CD4-positive, alpha-beta T cell treated with Interleukin-4 for 1 hour (primary cell): ENCODE measurements around the gene UGT1A10.
A peak's percentile ranks its signal among the peaks of the same experiment; 100 is the strongest.
"Not testable (repeated sequence)": the region's sequence is repeated elsewhere in the genome, so short reads cannot be mapped to it uniquely, and the experiment has no call there.

Experiments used
- DNase-seq, 2 donors: peaks; one replicate each; pipeline ENCODE4 v3.0.0-alpha.2; 2020 to 2022

Gene UGT1A10

GRCh38 chr2:233698740-233699139, 62.5 kb downstream of the UGT1A10 start:
- DNase-seq = no peak

DNA sequence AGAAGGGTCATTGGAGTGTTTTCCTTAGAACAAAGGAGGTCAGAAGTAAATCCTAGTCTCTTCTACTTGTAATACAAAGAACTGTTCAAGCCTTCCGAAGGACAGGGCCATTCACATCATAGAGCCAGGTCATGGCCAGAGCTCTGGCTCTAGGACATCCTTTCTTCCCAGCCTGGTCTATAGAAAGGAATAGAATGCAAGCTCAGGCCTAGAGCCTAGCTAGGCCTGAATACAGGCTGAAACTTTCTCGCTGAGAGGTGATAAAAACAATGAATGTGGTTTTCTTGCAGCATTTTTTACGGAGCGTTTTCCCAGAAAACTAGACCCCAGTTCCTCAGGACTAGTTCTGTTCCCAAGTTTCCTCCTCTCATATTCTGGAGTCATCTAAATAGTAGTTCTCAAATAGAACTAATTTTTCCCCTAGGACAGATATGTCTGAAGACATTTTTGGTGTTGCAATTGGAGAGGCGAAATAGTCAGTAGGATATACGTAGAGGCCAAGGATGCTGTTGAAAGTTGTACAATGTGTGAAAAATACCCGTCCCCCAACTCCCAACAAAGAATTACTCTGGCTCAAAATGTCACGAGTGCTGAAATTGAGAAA, 63.3 kb downstream of the UGT1A10 start:
- DNase-seq = no peak

GRCh38 chr2:233700028-233700635, 63.9 kb downstream of the UGT1A10 start:
- DNase-seq = no peak

DNA sequence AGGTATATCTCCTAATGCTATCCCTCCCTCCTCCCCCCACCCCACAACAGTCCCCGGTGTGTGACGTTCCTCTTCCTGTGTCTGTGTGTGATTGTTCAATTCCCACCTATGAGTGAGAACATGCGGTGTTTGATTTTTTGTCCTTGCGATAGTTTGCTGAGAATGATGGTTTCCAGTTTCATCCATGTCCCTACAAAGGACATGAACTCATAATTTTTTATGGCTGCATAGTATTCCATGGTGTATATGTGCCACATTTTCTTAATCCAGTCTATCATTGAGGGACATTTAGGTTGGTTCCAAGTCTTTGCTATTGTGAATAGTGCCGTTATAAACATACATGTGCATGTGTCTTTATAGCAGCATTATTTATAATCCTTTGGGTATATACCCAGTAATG, 64.6 kb downstream of the UGT1A10 start:
- DNase-seq = not testable (repeated sequence)

DNA sequence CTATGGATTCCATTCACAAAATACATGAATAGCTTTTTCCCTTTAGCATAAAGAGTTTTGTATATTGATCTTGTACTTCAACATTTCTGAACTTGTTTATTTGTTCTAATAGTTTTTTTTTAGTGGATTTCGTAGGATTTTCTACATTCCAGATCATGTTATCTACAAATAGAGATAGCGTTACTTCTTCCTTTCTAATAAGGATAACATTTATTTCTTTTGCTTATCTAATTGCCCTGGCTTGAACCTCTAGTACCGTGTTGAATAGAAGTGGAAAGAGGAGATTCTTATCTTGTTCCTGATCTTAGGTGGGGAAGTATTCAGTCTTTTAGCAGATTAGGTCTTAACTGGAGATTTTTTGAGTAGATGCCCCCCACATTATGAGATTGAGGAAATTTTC, 66.0 kb downstream of the UGT1A10 start:
- no peak for DNase-seq

GRCh38 chr2:233705911-233706506, 69.8 kb downstream of the UGT1A10 start:
- DNase-seq = no peak

DNA sequence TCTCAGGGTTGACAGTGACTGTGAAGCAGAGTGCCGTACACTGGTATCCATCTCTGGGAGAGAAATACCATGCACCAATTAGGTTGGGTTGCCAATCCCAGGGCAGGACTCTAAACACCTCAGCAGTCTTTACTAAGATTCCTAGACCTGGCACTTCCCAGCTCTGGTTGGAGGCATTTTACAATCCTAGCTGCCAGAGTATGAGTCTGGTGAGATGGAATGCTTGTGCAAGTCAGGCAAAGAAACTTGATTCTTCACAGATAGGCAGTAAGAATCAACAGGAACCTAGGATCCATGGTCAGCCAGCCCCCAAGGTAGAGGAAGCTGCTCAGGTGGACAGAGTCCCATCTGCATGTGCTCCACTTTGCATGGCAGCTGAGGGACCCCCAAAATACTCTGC, 70.5 kb downstream of the UGT1A10 start:
- DNase-seq = no peak

DNA sequence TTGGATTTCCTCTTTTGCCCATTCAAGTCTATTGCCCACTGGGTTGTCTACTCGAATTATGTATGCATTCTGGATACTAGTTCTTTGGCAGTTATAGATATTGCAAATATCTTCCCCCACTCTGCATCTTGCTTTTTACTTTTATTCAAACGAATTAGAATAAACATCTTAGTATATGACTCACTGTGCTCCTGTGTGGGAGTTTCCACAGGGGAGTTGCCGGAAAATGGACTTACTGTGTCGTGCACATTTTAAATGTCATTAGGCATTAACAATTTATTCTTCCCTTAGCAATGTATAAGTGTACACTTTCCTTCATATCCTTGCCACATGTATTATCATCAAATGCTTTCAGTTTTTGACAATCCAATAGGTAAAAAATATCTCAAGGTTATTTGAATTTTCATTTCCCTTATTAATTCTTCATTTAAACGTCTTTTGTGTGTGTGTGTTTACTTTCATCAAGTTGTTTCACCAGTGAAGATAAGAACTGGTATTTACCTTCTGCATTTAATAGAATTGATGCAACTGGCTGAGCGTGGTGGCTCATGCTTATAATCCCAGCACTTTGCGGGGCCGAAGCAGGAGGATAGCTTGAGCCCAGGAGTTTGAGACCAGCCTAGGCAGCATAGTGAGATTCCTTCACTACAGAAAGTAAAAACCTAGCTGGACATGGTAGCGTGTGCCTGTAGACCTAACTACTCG, 71.8 kb downstream of the UGT1A10 start:
- DNase-seq = no peak

- no peak for DNase-seq
Observed at GRCh38 chr2:233708942-233709341, 72.7 kb downstream of the UGT1A10 start.

- peak; percentile 45 to 53 for DNase-seq
Observed at GRCh38 chr2:233711312-233712008, 75.2 kb downstream of the UGT1A10 start.

- DNase-seq = no peak
Observed at GRCh38 chr2:233712611-233713261, 76.5 kb downstream of the UGT1A10 start, which contains the start of gene UGT1A5. UGT1A5 (plus strand) TSS chr2:233712907; CDS start chr2:233712992, 85 bp downstream.

- no peak for DNase-seq
Observed at GRCh38 chr2:233713262-233713615, 77.0 kb downstream of the UGT1A10 start.

DNA sequence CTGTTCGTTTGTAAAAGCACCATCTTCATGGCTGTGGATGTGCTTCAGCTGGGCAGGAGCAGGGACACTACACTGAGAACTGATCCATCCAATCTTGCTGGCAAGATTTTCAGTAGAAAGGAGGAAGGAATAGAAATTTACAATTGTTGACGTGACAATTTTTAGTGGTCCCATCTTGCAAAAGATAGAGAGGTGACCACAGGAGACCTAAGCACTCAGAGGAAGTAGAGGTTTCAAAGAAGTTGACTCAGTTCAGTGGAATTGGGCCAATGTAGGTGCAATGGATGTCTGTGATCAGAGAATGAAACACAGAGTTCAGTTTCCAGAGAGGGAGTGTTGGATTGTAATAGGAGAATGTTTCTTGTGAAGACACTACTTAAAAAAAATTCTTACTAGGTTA, 77.9 kb downstream of the UGT1A10 start:
- DNase-seq = no peak

- DNase-seq = no peak
Observed at GRCh38 chr2:233718552-233718951, 82.3 kb downstream of the UGT1A10 start, which contains the start of gene UGT1A4. UGT1A4 (plus strand) TSS chr2:233718736; CDS start chr2:233718821, 85 bp downstream.

- no peak for DNase-seq
Observed at GRCh38 chr2:233728723-233729301, 92.6 kb downstream of the UGT1A10 start, which contains the start of gene UGT1A3. UGT1A3 (plus strand) TSS chr2:233729042; CDS start chr2:233729127, 85 bp downstream.

GRCh38 chr2:233736868-233737653, 100.8 kb downstream of the UGT1A10 start:
- DNase-seq = not testable (repeated sequence)

DNA sequence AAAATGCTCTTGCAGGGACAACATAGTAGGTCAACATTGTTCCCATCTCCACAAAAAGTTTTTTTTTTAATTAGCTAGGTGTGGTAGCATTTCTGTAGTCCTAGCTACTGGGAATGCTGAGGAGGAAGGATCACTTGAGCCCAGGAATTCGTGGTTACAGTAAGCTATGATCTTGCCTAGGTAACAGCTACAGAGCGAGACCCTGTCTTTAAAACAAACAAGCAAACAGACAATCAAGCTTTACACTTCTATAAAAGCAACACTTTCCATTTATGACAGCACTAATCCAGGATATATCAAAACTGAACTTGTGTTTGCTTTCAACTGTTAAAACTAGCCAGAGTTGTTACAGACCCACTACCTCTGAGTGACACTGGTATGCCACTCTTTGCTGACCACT, 104.6 kb downstream of the UGT1A10 start:
- DNase-seq = no peak

DNA sequence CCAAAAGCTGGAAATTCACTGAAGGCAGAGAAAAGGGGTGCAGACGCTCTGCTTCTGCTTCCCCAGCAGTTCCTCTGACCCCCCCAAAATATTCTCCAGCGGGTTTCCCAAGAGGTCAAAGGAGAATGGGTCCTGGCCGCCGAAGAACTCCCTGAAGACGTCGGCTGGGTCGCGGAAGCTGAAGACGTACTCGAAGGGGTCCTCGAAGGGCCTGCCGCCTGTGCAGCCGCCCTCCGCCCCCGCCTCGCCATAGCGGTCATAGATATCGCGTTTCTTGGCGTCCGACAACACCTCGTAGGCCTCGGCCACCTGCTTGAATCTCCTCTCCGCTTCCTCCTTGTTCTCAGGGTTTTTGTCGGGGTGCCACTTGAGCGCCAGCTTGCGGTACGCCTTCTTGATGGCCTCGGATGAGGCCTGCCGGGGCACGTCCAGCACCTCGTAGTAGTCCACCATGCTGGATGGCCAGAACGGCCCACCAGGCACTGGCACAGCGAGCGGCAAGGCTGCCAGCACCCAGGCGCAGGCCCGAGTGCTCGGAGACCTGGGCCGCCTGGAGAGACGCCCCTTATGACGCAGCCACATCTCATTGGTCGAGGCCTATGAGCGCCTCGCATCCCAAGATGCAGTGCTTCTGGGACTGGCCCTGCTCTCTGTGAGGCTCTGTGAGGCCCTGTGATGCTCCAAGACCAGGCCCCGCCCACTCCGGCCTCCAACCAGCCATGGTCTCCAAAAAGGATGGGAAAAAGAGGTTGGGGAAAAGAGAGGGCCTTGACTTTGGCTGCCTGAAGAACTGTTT, 107.4 kb downstream of the UGT1A10 start:
- DNase-seq = no peak

DNA sequence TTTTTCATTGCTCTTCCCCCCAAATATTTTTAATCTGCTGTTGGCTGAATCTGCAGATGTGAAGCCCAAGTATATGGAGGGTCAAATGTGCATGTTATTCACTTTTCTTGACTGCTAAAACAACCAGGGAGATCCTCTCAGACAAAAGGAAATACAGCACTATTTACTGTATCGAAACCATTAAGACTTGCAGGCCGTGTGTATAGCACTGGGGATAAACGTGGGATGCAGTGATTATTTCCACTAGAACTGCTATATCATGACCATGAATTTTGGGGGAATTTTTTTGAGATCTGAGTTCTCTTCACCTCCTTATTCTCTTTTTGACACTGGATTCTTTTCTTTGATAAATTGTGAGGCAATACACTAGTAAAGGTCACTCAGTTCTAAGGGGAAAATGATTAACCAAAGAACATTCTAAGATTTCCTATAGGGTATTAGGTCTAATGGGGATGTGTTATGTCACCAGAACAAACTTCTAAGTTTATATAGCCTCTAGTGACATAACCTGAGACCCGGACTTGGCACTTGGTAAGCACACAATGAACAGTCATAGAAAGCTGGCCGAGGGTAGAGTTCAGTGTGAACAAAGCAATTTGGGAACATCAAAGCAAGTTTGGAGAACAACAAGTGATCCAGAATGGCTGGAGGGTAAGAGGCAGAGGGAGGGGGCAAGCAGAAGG, 109.0 kb downstream of the UGT1A10 start:
- DNase-seq = no peak

DNA sequence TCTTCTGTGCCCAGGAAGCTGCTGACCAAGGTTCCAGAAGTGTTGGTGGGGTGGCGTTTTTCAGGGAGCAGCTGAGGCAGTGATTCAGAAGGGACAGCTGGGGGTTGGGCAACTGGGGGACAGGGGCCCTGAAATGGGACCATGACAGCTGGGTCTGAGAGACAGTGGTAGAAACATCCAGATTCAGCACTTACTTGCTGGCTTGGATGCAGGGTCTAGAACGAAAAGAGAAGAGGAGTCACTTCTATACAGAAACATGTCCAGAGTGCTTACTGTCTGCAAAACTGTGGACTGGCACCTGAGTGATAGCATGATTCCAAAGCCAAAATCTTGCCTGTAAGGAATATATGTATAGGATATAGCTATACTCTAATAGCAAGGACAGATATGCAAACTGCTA, 109.6 kb downstream of the UGT1A10 start:
- DNase-seq = not testable (repeated sequence)
